ENCODE data around the gene NUPR1.
"Not testable (repeated sequence)": the region's sequence is repeated elsewhere in the genome, so short reads cannot be mapped to it uniquely, and the experiment has no call there.

Gene NUPR1

DNA sequence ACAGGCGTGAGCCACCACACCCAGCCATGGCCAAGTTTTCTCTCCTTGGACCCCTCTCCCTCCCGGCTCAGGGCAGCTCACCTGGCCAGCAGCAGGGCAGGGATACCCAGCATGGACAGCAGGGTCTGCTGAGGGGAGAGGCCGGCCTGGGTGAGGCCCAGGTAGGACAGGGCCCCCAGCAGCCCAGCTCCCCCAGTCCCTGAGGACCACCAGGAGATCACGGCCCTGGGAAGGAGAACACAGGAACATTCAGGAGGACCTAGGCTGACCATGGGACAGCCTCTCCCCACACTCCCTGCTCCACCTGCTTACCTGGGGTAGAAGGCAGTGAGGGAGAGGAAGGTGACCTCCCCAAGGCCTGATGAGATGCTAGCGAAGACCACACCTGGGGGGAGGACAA is 52.5 kb downstream of the NUPR1 start:
- H3K4me3 ChIP-seq (ENCODE audit: low read length): no peak overlapping the region
- no peak for DNase-seq (ENCODE audit: low read depth, low spot score)

DNA sequence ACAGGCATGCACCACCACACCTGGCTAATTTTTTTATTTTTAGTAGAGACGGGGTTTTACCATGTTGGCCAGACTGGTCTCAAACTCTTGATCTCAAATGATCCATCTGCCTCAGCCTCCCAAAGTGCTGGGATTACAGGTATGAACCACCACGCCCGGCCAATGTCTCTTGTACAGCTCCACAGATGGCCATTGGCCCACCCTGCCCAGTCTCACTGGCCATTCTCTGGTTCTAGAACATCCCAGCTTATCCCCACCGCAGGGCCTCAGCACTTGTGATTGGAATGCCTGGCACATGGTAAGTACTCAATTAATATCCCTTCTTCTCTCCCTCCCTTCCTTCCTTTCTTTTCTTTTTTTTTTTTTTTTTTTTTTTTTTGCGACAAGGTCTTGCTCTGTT is 55.4 kb downstream of the NUPR1 start:
- H3K4me3 ChIP-seq (ENCODE audit: low read length): not testable (repeated sequence)

More for the DNA sequence above, 55.4 kb downstream of the NUPR1 start:
- DNase-seq (ENCODE audit: low read depth, low spot score): not testable (repeated sequence)

All from Jurkat, Clone E6-1 (cell line).